H1 (cell line): ENCODE measurements around the gene NIPAL4. TPM values are rescaled to one million over a fixed set of nuclear protein-coding genes. Genes with fewer than 3 reads are reported as not detected.

ENCODE experiments used
- CTBP2 ChIP-seq: IDR thresholded peaks from 2 replicates; pipeline ENCODE4 v1.7.0; 2011; ENCODE audit warnings: borderline replicate concordance, mild to moderate bottlenecking, moderate library complexity, mixed read lengths, low read length; ENCODE audit not compliant: insufficient read depth, insufficient read length
- GABPA ChIP-seq: IDR thresholded peaks from 2 replicates; pipeline ENCODE4 v1.6.1; 2011; ENCODE audit warnings: mild to moderate bottlenecking, low read length, moderate library complexity, borderline replicate concordance; ENCODE audit not compliant: insufficient read depth
- SP1 ChIP-seq: IDR thresholded peaks from 2 replicates; pipeline ENCODE4 v1.6.1; 2011; ENCODE audit warnings: low read depth, low read length
- polyA plus RNA-seq, 7 experiments: library from polyadenylated mRNA; depleted of rRNA in 3 of 7; stranded (reverse) in 5 of 7; unstranded in 2 of 7; fragments of >200 nt in 5 of 7; fragments of 200-250 nt in 2 of 7; gene quantifications; 1 replicate in 5 of 7; 2 replicates in 1 of 7; 4 replicates in 1 of 7; pipeline versions ENCODE4 v1.2.1 to v1.2.3, GENCODE V29; 2011 to 2013; ENCODE audit warnings: missing spikeins in 2 of 7, mixed read lengths in 2 of 7
- total RNA-seq: library from RNA; stranded (reverse); fragmentation: NEBNext Ultra II Directional; extraction: Animal tissue kit (Norgen Biotek cat#: 25700); gene quantifications from 2 replicates; pipeline ENCODE4 v1.2.1, GENCODE V29; 2021
- TF ChIP-seq, protein P1 (sequence below): fragments of 300-600 bp; sonication (generic); IDR thresholded peaks from 2 replicates; pipeline ENCODE4 v1.7.1; 2012; ENCODE audit warnings: low read length, moderate library complexity, mild to moderate bottlenecking, inconsistent platforms; ENCODE audit not compliant: insufficient replicate concordance
- TF ChIP-seq, protein P2 (sequence below), 3 experiments: IDR thresholded peaks; 1 replicate in 2 of 3; 2 replicates in 1 of 3; pipeline versions ENCODE4 v1.5.1 to v1.6.1; 2011; ENCODE audit warnings: low read length in 3 of 3, mild to moderate bottlenecking in 3 of 3, inconsistent platforms in 2 of 3, low read depth in 1 of 3, moderate library complexity in 1 of 3; ENCODE audit not compliant: insufficient read depth in 1 of 3; ENCODE audit errors: control extremely low read depth in 1 of 3

Gene NIPAL4
- total and polyA plus RNA-seq, 2 of the 8 experiments (the other 6 are each of a cell fraction or from before 2014, with no cell fraction given) = 0.09 to 0.20 TPM

DNA sequence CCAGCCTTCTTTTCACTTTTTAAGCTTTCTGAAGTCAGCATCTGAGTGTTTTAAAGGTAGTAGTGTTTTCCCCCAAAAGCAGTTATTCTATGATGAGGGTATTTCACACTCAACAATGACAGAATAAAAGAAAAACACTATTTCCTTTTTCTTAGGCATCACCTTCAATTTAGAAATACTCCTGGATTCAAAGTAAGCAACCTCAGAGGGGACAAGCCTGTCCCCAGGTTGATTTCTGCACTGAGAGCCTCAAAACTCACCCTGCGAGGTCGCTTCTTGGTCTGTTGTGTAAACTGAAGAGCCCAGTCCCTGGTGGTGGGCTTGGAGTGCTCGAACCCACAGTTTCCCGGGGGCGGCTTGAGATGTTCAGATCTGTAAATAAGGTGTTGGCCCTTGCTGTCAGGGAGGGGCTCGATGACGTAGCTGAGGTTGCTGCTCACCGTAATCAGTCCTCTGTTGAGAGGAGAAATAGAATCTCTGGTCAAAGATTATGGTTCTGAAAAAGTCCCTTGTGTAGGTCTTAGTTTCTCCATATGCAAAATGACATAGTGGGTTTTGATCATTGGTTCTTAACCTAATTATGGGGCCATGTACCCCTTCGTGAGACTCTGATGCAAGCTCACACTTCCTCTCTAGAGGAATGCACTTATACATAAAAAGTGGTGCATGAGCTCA lies 59.7 kb downstream of the NIPAL4 start (continued):
- TF ChIP-seq, protein P1, sequence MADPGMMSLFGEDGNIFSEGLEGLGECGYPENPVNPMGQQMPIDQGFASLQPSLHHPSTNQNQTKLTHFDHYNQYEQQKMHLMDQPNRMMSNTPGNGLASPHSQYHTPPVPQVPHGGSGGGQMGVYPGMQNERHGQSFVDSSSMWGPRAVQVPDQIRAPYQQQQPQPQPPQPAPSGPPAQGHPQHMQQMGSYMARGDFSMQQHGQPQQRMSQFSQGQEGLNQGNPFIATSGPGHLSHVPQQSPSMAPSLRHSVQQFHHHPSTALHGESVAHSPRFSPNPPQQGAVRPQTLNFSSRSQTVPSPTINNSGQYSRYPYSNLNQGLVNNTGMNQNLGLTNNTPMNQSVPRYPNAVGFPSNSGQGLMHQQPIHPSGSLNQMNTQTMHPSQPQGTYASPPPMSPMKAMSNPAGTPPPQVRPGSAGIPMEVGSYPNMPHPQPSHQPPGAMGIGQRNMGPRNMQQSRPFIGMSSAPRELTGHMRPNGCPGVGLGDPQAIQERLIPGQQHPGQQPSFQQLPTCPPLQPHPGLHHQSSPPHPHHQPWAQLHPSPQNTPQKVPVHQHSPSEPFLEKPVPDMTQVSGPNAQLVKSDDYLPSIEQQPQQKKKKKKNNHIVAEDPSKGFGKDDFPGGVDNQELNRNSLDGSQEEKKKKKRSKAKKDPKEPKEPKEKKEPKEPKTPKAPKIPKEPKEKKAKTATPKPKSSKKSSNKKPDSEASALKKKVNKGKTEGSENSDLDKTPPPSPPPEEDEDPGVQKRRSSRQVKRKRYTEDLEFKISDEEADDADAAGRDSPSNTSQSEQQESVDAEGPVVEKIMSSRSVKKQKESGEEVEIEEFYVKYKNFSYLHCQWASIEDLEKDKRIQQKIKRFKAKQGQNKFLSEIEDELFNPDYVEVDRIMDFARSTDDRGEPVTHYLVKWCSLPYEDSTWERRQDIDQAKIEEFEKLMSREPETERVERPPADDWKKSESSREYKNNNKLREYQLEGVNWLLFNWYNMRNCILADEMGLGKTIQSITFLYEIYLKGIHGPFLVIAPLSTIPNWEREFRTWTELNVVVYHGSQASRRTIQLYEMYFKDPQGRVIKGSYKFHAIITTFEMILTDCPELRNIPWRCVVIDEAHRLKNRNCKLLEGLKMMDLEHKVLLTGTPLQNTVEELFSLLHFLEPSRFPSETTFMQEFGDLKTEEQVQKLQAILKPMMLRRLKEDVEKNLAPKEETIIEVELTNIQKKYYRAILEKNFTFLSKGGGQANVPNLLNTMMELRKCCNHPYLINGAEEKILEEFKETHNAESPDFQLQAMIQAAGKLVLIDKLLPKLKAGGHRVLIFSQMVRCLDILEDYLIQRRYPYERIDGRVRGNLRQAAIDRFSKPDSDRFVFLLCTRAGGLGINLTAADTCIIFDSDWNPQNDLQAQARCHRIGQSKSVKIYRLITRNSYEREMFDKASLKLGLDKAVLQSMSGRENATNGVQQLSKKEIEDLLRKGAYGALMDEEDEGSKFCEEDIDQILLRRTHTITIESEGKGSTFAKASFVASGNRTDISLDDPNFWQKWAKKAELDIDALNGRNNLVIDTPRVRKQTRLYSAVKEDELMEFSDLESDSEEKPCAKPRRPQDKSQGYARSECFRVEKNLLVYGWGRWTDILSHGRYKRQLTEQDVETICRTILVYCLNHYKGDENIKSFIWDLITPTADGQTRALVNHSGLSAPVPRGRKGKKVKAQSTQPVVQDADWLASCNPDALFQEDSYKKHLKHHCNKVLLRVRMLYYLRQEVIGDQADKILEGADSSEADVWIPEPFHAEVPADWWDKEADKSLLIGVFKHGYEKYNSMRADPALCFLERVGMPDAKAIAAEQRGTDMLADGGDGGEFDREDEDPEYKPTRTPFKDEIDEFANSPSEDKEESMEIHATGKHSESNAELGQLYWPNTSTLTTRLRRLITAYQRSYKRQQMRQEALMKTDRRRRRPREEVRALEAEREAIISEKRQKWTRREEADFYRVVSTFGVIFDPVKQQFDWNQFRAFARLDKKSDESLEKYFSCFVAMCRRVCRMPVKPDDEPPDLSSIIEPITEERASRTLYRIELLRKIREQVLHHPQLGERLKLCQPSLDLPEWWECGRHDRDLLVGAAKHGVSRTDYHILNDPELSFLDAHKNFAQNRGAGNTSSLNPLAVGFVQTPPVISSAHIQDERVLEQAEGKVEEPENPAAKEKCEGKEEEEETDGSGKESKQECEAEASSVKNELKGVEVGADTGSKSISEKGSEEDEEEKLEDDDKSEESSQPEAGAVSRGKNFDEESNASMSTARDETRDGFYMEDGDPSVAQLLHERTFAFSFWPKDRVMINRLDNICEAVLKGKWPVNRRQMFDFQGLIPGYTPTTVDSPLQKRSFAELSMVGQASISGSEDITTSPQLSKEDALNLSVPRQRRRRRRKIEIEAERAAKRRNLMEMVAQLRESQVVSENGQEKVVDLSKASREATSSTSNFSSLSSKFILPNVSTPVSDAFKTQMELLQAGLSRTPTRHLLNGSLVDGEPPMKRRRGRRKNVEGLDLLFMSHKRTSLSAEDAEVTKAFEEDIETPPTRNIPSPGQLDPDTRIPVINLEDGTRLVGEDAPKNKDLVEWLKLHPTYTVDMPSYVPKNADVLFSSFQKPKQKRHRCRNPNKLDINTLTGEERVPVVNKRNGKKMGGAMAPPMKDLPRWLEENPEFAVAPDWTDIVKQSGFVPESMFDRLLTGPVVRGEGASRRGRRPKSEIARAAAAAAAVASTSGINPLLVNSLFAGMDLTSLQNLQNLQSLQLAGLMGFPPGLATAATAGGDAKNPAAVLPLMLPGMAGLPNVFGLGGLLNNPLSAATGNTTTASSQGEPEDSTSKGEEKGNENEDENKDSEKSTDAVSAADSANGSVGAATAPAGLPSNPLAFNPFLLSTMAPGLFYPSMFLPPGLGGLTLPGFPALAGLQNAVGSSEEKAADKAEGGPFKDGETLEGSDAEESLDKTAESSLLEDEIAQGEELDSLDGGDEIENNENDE = no peak
- TF ChIP-seq SP1 (no peak), GABPA (no peak), CTBP2 (no peak)
- TF ChIP-seq, protein P2, sequence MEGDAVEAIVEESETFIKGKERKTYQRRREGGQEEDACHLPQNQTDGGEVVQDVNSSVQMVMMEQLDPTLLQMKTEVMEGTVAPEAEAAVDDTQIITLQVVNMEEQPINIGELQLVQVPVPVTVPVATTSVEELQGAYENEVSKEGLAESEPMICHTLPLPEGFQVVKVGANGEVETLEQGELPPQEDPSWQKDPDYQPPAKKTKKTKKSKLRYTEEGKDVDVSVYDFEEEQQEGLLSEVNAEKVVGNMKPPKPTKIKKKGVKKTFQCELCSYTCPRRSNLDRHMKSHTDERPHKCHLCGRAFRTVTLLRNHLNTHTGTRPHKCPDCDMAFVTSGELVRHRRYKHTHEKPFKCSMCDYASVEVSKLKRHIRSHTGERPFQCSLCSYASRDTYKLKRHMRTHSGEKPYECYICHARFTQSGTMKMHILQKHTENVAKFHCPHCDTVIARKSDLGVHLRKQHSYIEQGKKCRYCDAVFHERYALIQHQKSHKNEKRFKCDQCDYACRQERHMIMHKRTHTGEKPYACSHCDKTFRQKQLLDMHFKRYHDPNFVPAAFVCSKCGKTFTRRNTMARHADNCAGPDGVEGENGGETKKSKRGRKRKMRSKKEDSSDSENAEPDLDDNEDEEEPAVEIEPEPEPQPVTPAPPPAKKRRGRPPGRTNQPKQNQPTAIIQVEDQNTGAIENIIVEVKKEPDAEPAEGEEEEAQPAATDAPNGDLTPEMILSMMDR (IDR thresholded peaks at IDR 0.05; ENCODE audit: control extremely low read depth in 1 of 3, insufficient read depth in 1 of 3, low read depth in 1 of 3, low read length in 3 of 3) = no peak
